ENCODE results near the gene SH3BP5. TPM values are rescaled to one million over a fixed set of nuclear protein-coding genes. Genes with fewer than 3 reads are reported as not detected.

SH3BP5 gene
- total RNA-seq, 2 donors from 2014 or later = 47.2 to 82.4 TPM

DNA sequence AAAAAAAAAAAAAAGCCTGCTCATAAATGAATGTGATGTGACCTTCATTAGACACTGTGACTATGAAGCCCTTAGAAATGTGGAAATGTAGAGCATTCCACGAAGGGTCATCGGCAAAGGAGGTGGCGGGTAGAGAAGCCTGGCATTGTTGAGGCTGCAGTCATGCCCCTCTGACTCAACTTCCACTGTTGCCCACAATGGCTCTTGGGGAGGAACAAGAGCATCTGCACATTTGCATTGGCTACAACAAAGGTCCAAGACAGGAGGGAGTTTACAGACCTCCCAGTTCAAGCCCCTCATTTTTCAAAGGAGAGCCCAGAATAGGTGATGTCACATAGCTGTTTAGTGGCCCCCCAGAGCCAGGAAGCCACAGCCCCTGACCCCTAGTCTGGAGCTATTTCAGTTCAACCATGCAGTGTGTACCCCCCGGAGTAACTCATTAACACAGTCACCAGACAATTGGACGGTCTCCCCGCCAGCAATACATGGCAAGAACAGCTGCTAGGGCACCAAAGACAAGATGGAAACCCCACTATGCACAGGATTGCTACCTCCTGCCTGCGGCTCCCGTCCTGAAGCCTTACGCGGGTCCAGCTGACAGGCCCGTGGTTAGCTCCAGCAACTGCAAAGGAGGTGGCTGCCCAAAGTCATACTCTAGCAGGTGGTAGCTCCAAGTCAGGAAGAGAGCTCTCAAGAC lies 56.2 kb downstream of the SH3BP5 start:
- DNase-seq (ENCODE audit: low spot score) (no peak), ATAC-seq (ENCODE audit: insufficient number of reproducible peaks, low FRiP score, low read depth) (no peak)
- H3K27ac ChIP-seq = no peak overlapping the region

DNA sequence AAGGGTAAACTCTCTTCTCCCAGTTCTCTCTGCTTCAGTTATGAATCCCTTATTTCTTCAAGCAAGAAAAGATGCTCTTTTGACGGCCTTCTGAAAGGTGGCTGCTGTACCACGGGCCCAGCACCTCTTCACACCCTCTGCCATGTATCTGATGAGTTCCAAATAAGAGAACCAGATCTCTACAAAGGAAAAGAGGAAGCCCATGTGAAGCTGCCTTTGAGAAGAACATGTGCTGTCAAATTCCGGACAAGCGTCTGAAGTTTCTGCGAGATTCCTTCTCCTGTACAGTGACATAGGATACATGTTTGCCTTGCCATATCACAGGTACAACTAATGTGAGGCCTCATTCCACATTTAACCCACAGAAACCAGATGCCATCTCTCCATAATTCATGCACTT lies 59.2 kb downstream of the SH3BP5 start:
- DNase-seq (ENCODE audit: low spot score) = no peak

More for the DNA sequence above, 56.2 kb downstream of the SH3BP5 start:
- Histone ChIP-seq H3K9me3 (no peaks in the 10 kb centered on the region), H3K4me3 (no peak overlapping the region), H3K27me3 (replicated peaks; ENCODE audit: insufficient read depth) (no peaks in the 10 kb centered on the region), H3K4me1 (ENCODE audit: control insufficient read depth in 1 of 2, low read depth in 2 of 2) (peaks cover 0 to 5% of the 10 kb centered on the region in 2 donors), H3K36me3 (no peaks in the 10 kb centered on the region)
- TF ChIP-seq, protein P1, sequence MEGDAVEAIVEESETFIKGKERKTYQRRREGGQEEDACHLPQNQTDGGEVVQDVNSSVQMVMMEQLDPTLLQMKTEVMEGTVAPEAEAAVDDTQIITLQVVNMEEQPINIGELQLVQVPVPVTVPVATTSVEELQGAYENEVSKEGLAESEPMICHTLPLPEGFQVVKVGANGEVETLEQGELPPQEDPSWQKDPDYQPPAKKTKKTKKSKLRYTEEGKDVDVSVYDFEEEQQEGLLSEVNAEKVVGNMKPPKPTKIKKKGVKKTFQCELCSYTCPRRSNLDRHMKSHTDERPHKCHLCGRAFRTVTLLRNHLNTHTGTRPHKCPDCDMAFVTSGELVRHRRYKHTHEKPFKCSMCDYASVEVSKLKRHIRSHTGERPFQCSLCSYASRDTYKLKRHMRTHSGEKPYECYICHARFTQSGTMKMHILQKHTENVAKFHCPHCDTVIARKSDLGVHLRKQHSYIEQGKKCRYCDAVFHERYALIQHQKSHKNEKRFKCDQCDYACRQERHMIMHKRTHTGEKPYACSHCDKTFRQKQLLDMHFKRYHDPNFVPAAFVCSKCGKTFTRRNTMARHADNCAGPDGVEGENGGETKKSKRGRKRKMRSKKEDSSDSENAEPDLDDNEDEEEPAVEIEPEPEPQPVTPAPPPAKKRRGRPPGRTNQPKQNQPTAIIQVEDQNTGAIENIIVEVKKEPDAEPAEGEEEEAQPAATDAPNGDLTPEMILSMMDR (IDR thresholded peaks at IDR 0.05) = no peak

DNA sequence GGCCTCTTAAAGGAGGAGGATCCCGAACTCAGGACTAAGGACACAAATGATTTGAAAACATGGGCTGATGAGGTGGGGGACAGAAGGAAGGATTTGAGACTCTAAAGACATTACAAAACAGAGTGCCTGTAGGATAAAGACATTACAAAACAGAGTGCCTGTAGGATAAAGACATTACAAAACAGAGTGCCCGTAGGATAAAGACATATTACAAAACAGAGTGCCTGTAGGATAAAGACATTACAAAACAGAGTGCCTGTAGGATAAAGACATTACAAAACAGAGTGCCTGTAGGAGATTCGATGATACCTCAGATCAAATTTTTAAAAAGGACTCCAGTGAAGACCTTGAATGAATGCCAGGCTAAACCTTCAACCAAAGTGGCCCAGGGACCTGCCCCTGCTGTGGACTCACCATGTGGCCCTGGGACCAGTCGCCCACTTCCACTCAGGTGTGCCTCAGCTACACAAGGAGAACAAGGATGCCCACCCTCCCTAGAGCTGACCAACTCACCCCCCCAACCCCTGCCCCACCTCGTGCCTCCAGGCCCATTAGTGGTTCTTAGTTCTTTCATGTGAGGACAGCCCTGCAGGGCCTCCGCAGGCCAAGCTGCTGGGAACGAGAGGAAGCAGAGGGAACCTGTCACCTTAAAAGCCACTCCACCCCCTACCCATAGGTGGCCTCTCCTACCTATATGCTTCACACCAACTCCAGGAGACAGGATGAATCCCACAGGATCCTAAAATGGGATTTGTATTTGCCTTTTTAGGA lies 59.8 kb downstream of the SH3BP5 start:
- Histone ChIP-seq H3K27me3 (replicated peaks; ENCODE audit: insufficient read depth) (no peaks in the 10 kb centered on the region), H3K9me3 (no peaks in the 10 kb centered on the region), H3K36me3 (no peaks in the 10 kb centered on the region), H3K4me1 (ENCODE audit: control insufficient read depth in 1 of 2, low read depth in 2 of 2) (peaks cover 21 to 27% of the 10 kb centered on the region in 2 donors), H3K27ac (peak overlapping the region in 1 of 2 donors; percentile 34), H3K4me3 (no peak overlapping the region)
- DNase-seq (ENCODE audit: low spot score) = no peak
- TF ChIP-seq, protein P1 (IDR thresholded peaks at IDR 0.05) = no peak
- no peak for ATAC-seq (ENCODE audit: insufficient number of reproducible peaks, low FRiP score, low read depth)

More for the DNA sequence above, 59.2 kb downstream of the SH3BP5 start:
- no peaks in the 10 kb centered on the region for H3K36me3 ChIP-seq
- peak overlapping the region in 1 of 2 donors; percentile 17 for H3K27ac ChIP-seq
- H3K4me3 ChIP-seq = no peak overlapping the region
- ATAC-seq (ENCODE audit: insufficient number of reproducible peaks, low FRiP score, low read depth) = no peak
- no peaks in the 10 kb centered on the region for H3K9me3 ChIP-seq
- no peaks in the 10 kb centered on the region for H3K27me3 ChIP-seq (replicated peaks; ENCODE audit: insufficient read depth)
- TF ChIP-seq, protein P1 (IDR thresholded peaks at IDR 0.05) = no peak
- peaks cover 17 to 21% of the 10 kb centered on the region in 2 donors for H3K4me1 ChIP-seq (ENCODE audit: control insufficient read depth in 1 of 2, low read depth in 2 of 2)

DNA sequence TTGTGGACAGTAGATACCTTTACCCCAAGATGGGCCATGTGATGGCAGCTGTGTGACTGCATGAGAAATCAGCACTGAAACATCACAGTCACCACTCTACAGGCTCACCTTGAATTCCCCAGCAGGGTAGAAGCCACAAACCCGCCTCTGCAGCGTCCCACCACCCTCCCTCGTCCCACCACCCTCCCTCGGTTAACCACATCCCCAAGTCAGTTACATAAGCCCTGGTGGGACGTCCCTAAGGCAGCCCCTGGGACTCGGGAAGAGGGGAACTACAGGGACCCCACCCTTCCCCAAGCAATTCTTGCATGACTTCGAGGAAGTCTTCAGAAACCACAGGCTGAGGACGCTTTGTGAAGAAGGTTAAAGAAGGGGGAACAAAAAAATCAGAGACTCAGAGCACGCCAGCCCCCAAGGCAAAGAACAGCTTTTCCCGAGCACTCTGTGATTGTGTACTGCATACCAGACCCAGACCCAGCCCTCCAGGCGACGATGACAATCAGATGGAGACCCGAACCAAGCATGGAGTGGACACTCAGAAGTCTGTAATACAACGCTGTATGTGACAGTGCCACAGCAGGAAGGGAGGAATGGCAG lies 60.5 kb downstream of the SH3BP5 start:
- Histone ChIP-seq H3K36me3 (no peaks in the 10 kb centered on the region), H3K27me3 (replicated peaks; ENCODE audit: insufficient read depth) (no peaks in the 10 kb centered on the region), H3K27ac (peak overlapping the region in 1 of 2 donors; percentile 34), H3K9me3 (no peaks in the 10 kb centered on the region), H3K4me1 (ENCODE audit: control insufficient read depth in 1 of 2, low read depth in 2 of 2) (peaks cover 22 to 28% of the 10 kb centered on the region in 2 donors), H3K4me3 (no peak overlapping the region)
- DNase-seq (ENCODE audit: low spot score) = no peak
- ATAC-seq (ENCODE audit: insufficient number of reproducible peaks, low FRiP score, low read depth) = no peak
- TF ChIP-seq, protein P1 (IDR thresholded peaks at IDR 0.05) = no peak

DNA sequence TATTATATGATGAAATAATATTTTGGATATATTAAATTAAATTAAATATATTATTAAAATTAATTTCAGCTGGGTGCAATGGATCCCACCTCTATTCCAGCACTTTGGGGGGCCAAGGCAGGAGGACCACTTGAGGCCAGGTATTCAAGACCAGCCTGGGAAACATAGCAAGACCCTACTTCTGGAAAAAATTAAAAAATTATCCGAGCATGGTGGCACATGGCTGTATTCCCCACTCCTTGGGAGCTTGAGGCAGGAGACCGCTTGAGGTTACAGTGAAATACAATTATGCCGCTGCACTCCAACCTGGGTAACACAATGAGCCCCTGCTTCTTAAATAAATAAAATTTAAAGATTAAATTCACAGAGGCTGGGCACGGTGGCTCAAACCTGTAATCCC lies 61.4 kb downstream of the SH3BP5 start:
- Histone ChIP-seq H3K9me3 (no peaks in the 10 kb centered on the region), H3K27me3 (replicated peaks; ENCODE audit: insufficient read depth) (no peaks in the 10 kb centered on the region), H3K36me3 (no peaks in the 10 kb centered on the region), H3K4me1 (ENCODE audit: control insufficient read depth in 1 of 2, low read depth in 2 of 2) (peaks cover 22 to 28% of the 10 kb centered on the region in 2 donors), H3K4me3 (no peak overlapping the region), H3K27ac (no peak overlapping the region)
- TF ChIP-seq, protein P1 (IDR thresholded peaks at IDR 0.05) = no peak
- DNase-seq (ENCODE audit: low spot score) = no peak
- ATAC-seq (ENCODE audit: insufficient number of reproducible peaks, low FRiP score, low read depth) = no peak
